Adrenal gland (tissue), 12 donors: Measurements from ENCODE around the gene ZNF775. TPM values are rescaled to one million over a fixed set of nuclear protein-coding genes. Genes with fewer than 3 reads are reported as not detected.

Source experiments
- DNase-seq, 7 donors: peaks; one replicate each; pipeline ENCODE4 v3.0.0-alpha.2; 2019 to 2020
- H3K27ac ChIP-seq, 5 donors: fragments of 200-600 bp; sonication (generic) in 4 of 5; 1 replicate in 3 of 5; 2 replicates in 2 of 5; pipeline versions ENCODE4 v1.5.1 to v1.8.0; 2016 to 2020; ENCODE audit warnings: mild to moderate bottlenecking in 1 of 5
- H3K27me3 ChIP-seq: fragments of 200-600 bp; 2 replicates; pipeline ENCODE4 v1.8.0; 2021
- H3K36me3 ChIP-seq, 2 donors: fragments of 200-600 bp; replicated peaks in 1 of 2; 1 replicate in 1 of 2; 2 replicates in 1 of 2; pipeline versions ENCODE4 v1.5.1 to v1.8.0; 2018 to 2022
- H3K4me1 ChIP-seq, 2 donors: fragments of 200-600 bp; replicated peaks in 1 of 2; 1 replicate in 1 of 2; 2 replicates in 1 of 2; pipeline versions ENCODE4 v1.5.1 to v1.8.0; 2018 to 2021
- H3K4me3 ChIP-seq, 4 donors: fragments of 200-600 bp; sonication (generic) in 3 of 4; one replicate each; pipeline ENCODE4 v1.5.1; 2016 to 2018
- H3K9me3 ChIP-seq, 3 donors: fragments of 200-600 bp; sonication (generic) in 1 of 3; replicated peaks in 1 of 3; 1 replicate in 2 of 3; 2 replicates in 1 of 3; pipeline versions ENCODE4 v1.5.1 to v1.8.0; 2016 to 2021
- CTCF ChIP-seq, 6 experiments: fragments of 450-650 bp in 4 of 6; fragments of 200-600 bp in 2 of 6; sonication (generic) in 1 of 6; IDR thresholded peaks; 1 replicate in 5 of 6; 2 replicates in 1 of 6; pipeline versions ENCODE4 v1.5.1 to v1.8.0; 2016 to 2021; ENCODE audit warnings: antibody characterized with exemption in 6 of 6, mild to moderate bottlenecking in 2 of 6, moderate library complexity in 1 of 6
- POLR2A ChIP-seq, 2 donors: fragments of 450-650 bp; IDR thresholded peaks; one replicate each; pipeline ENCODE4 v1.6.1; 2017; ENCODE audit warnings: antibody characterized with exemption in 2 of 2, mild to moderate bottlenecking in 2 of 2, moderate library complexity in 1 of 2
- WGBS, 4 donors: extraction: QIAGEN DNeasy Blood & Tissue Kit in 2 of 4; methylation state at CpG; one replicate each; pipeline versions ENCODE4 v1.1.5 to v1.1.7; 2013 to 2017; 5-methylcytosine and 5-hydroxymethylcytosine counted together
- intact Hi-C, 2 donors: fragments of 100-400 bp; cut with DNase I; formaldehyde crosslinking; loops; one replicate each; pipeline versions ENCODE4 v1.14.1 to v1.15.0; 2022 to 2023
- polyA plus RNA-seq, 3 donors: library from polyadenylated mRNA; stranded (reverse); fragments of 200-250 nt in 2 of 3; fragments of 350-450 nt in 1 of 3; fragmentation: Illumina TruSeq in 1 of 3; extraction: RNeasy Lipid Tissue Mini Kit (QIAGEN cat#74804) in 1 of 3; gene quantifications; one replicate each; pipeline ENCODE4 v1.2.3, GENCODE V29; 2013 to 2014
- total RNA-seq, 9 donors: library from RNA; depleted of rRNA in 4 of 9; stranded (reverse); fragments of >200 nt in 4 of 9; fragments of 120-200 nt in 1 of 9; fragmentation: NEBNext Ultra II Directional in 1 of 9; extraction: Animal tissue kit (Norgen Biotek cat#: 25700) in 1 of 9; gene quantifications; one replicate each; pipeline versions ENCODE4 v1.1.0 to v1.2.4, GENCODE V29; 2013 to 2023
- donor health status: healthy with polysubstance abuse.
- donor health status: Bipolar disorder and iron deficiency.
- donor health status: DM: yes; HTN: yes; CAD: no.
- donor health status: DM: no; HTN: no; CAD: no.
- donor health status: DM: no; HTN: no; CAD: no.
- donor health status: DM: yes; HTN: yes; CAD: no.

ZNF775 gene
- total and polyA plus RNA-seq, 12 donors, result 0.26 to 13.9 (median 6.1) TPM

GRCh38 chr7:150358988-150359621 is 20.0 kb upstream of the ZNF775 start:
- intact Hi-C loops, result loop anchor here in 1 of 2 donors (10.0 kb wide), 1 partner anchor 56 kb away; no protein-coding TSS in a partner anchor

GRCh38 chr7:150359622-150360362 is 19.3 kb upstream of the ZNF775 start:
- H3K4me1 ChIP-seq, result peaks cover 0 to 3% of the 10 kb centered on the region in 2 donors
- TF ChIP-seq CTCF (IDR thresholded peaks at IDR 0.05), result no peak
- TF ChIP-seq POLR2A (IDR thresholded peaks at IDR 0.05), result no peak
- no peaks in the 10 kb centered on the region for H3K27me3 ChIP-seq
- no peak overlapping the region for H3K27ac ChIP-seq
- H3K4me3 ChIP-seq, result no peak overlapping the region
- intact Hi-C loops, result loop anchor here in 1 of 2 donors (10.0 kb wide), 1 partner anchor 55 kb away; no protein-coding TSS in a partner anchor
- WGBS, 4 donors, result 88 to 95% (median 94%) methylated on average over 2 of the region's 2 CpGs
- H3K9me3 ChIP-seq, result no peaks in the 10 kb centered on the region
- DNase-seq, result no peak
- no peaks in the 10 kb centered on the region for H3K36me3 ChIP-seq

More at GRCh38 chr7:150358988-150359621, 20.0 kb upstream of the ZNF775 start:
- DNase-seq, result no peak
- no peaks in the 10 kb centered on the region for H3K27me3 ChIP-seq
- H3K27ac ChIP-seq, result no peak overlapping the region
- WGBS, 4 donors, result 88 to 93% (median 91%) methylated on average over 4 of the region's 4 CpGs
- H3K9me3 ChIP-seq, result no peaks in the 10 kb centered on the region
- TF ChIP-seq POLR2A (IDR thresholded peaks at IDR 0.05) (no peak), CTCF (IDR thresholded peaks at IDR 0.05) (no peak)
- no peak overlapping the region for H3K4me3 ChIP-seq
- no peaks in the 10 kb centered on the region for H3K36me3 ChIP-seq
- H3K4me1 ChIP-seq, result peaks cover 0 to 3% of the 10 kb centered on the region in 2 donors

- 63 to 76% (median 67%) methylated on average over 5 of the region's 5 CpGs for WGBS, 4 donors
- Histone ChIP-seq H3K4me3 (no peak overlapping the region), H3K9me3 (no peaks in the 10 kb centered on the region), H3K27me3 (no peaks in the 10 kb centered on the region), H3K27ac (no peak overlapping the region), H3K36me3 (no peaks in the 10 kb centered on the region), H3K4me1 (peaks cover 0 to 1% of the 10 kb centered on the region in 2 donors)
- no peak for DNase-seq
- intact Hi-C loops, result no loop called here
- no peak for TF ChIP-seq POLR2A (IDR thresholded peaks at IDR 0.05)
These were observed 18.6 kb upstream of the ZNF775 start for GRCh38 chr7:150360363-150361058.

- no peaks in the 10 kb centered on the region for H3K4me1 ChIP-seq
- H3K36me3 ChIP-seq, result no peaks in the 10 kb centered on the region
- H3K27ac ChIP-seq, result no peak overlapping the region
- 72 to 80% (median 77%) methylated on average over 7 of the region's 7 CpGs for WGBS, 4 donors
- no peak for DNase-seq
- intact Hi-C loops, result no loop called here
- H3K9me3 ChIP-seq, result no peaks in the 10 kb centered on the region
- no peak for TF ChIP-seq CTCF (IDR thresholded peaks at IDR 0.05)
- no peak for TF ChIP-seq POLR2A (IDR thresholded peaks at IDR 0.05)
- no peak overlapping the region for H3K4me3 ChIP-seq
- no peaks in the 10 kb centered on the region for H3K27me3 ChIP-seq
These were observed 17.7 kb upstream of the ZNF775 start for GRCh38 chr7:150361402-150361801.
